ENCODE data around the gene GRAMD1A.

GRAMD1A gene

DNA sequence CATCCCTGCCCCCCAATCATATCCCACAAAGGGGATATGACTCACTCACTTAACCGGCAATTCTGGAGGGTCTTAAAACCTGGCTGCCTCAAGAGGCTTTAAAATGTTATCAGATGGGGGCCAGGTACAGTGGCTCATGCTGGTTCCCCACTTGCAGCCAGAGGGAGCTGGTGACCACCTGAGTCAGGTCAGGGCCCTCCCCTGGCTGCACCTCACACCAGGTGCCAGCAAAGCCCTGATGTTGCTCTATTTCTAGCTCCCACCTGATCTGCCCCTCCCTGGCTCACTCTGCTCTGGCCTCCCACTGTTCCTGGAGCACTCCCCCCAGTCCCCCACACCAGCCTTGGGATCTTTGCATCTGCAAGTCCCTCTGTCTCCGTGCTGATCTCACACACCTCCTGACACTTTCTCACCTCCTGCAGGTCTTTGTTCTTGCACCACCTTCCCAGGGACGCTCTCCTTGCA lies 55.6 kb downstream of the GRAMD1A start:
- DNase-seq (ENCODE audit: low read depth): no peak

DNA sequence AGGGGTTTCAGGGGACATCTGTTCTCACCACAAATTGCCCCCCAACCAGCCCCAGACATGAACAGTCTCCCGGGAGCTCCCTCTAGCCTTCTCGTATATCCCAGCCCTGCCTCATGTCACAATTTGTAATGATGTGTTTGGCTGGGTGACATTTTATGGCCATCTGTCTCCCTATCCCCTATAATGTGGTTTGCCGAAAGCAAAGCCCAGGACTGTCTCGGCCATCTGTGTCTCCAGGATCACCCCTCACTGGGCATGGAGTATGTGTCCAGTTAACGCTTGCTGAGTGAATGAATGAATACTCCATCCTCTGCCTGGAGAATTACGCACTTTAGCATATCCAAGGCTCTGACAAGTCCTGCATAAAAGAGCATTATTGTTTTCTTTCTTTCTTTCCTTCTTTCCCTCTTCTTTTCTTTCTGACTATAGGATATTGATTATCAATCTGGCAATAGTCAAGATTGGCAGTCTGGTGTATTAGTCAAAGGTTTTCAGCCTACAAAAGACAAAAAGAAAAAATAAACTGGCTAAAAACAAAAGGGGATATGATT lies 56.5 kb downstream of the GRAMD1A start:
- no peak for DNase-seq (ENCODE audit: low read depth)

DNA sequence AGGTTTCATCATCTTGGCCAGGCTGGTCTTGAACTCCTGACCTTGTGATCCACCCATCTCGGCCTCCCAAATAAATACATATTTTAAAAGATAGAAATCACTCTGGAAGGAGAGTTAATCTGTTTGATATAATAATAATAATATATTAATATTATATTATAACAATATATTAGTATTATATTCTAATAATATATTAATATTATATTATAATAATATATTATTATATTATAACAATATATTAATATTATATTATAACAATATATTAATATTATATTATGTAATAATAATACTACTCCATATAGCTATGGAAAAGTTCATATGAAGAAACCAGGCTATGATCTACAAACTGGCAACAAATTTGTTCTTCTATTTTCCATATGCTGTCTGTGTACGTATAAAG lies 58.2 kb downstream of the GRAMD1A start:
- DNase-seq (ENCODE audit: low read depth): no peak

DNA sequence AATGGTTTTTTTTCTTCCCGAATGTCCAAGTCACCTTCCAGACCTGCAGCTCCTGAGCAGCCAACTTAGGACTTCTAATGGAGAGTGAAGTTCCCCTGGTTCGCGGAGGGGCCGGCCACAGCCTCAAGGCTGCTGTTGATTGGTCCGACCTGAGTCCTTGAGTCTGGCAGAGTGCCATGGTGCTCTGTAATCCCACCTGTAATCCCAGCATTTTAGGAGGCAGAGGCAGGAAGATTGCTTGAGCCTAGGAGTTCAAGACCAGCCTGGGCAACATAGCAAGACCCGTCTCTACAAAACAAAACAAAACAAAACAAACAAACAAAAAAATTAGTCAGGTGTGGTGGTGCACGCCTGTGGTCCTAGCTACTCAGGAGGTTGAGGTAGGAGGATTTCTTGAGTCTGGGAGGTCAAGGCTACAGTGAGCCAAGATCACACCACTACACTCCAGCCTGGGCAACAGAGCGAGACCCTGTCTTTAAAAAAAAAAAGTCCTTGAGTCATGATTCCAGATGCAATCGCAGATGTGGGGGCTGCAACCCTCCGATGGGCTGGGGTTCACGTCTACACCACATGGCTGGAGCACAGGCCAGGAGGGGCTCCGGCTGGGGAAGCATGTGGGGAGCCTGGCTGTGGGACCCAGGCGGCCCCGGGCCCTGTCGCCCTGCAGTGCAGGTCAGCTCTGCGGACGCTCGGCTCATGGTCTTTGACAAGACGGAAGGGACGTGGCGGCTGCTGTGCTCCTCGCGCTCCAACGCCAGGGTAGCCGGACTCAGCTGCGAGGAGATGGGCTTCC lies 59.1 kb downstream of the GRAMD1A start:
- no peak for DNase-seq (ENCODE audit: low read depth)

DNA sequence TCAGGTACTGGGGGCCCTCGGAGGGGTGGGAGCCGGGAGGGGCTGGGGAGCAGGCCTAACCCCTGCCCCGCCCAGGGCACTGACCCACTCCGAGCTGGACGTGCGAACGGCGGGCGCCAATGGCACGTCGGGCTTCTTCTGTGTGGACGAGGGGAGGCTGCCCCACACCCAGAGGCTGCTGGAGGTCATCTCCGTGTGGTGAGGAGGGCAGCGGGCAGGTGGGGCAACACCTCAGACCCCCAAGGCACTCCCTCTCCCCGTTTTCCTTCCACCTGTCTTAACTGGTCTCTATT lies 59.6 kb downstream of the GRAMD1A start:
- no peak for DNase-seq (ENCODE audit: low read depth)

DNA sequence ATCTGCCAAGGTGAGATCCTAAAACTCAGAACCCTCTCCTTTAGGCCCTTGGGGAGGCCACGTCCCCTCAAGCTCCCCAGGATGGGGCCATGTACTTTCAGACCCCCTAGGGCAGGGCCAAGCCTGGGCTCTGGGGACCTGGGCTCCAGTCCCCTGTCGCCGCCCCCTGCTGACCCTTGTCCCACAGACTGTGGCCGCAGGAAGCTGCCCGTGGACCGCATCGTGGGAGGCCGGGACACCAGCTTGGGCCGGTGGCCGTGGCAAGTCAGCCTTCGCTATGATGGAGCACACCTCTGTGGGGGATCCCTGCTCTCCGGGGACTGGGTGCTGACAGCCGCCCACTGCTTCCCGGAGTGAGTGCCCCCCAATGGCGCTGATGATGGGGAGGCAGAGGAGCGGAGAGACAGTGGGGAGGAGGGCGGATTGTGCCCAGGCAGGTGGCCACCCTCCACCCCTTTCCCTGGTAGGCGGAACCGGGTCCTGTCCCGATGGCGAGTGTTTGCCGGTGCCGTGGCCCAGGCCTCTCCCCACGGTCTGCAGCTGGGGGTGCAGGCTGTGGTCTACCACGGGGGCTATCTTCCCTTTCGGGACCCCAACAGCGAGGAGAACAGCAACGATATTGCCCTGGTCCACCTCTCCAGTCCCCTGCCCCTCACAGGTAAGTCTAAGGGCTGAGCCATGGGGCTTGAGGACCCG lies 60.2 kb downstream of the GRAMD1A start:
- DNase-seq (ENCODE audit: low read depth): no peak

DNA sequence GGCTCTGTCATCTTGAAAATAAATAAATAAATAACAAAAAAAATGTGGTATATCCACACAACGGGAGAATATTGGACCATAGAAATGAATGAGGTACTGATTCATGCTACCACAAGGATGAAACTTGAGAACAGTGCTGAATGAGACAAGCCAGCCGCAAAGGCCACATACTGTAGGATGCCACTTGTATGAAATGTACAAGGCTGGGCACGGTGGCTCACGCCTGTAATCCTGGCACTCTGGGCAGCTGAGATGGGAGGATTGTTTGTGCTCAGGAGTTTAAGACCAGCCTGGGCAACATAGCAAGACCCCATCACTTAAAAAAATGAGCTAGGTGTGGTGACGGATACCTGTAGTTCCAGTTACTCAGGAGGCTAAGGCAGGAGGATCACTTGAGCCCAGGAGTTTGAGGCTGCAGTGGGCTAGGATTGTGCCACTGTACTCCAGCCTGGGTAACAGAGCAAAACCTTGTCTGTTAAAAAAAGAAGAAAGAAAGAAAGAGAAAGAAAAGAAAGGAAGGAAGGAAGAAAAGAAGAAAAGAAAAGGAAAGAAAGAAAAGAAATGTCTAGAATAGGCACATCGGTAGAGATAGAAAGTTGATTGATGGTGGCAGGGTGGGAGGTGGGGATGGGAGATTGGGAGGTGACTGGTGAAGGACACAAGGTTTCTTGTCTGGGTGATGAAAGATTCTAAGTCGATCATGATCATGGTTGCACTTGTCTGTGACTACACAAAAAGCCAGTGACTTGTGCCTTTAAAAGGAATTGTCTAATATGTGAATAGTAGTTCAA lies 61.7 kb downstream of the GRAMD1A start:
- DNase-seq (ENCODE audit: low read depth): no peak

DNA sequence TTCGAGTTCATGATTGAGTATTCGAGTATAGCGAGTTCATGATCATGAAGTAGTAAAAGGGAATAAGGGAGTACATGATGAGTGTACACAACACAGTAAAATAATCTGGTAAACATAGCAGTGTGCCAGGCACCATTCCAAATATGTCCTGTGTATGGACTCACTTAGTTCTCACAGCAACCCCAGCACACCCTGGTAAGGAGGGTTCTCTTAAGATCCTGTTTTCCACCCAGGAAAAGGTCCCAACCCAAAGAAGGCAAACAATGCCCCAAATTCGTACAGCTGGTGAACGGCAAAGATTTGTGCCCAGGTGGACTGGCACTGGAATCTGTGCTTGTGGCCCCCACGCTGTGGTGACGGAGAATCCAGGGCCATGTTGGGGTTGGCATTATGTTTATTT lies 62.8 kb downstream of the GRAMD1A start:
- DNase-seq (ENCODE audit: low read depth): no peak

DNA sequence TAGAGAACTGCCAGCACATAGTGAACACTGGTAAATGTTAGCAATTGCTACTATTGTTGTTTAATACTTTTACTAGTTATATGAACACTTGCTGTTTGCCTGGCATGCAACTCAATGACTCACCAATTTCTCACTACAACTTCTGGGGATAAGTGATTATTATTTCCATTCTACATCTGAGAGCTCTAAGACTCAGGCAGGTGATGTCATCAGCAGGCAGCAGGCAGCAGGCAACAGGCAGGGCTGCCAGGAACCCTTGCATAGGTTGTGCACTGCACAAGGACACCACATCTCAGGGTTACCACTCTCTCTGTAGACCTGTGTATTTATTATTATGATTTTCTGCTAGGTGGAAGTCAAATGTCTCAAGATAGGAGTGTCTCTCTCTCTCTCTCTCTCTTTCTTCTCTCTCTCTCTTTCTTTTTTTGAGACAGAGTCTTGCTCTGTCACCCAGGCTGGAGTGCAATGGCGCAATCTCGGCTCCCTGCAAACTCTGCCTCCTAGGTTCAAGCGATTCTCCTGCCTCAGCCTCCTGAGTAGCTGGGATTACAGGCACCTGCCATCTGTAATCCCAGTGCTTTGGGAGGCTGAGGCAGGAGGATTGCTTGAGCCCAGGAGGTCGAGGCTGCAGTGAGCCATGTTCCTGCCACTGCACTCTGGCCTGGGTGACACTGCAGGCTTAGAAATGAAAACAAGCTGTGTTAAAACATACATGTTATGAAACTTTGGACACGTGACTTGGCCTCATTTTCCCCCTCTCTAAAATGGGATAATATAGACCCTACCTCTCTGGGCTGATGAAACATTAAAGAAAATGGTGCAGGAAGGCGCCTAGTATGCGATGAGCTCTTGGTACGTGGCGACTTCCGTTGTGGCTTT lies 64.1 kb downstream of the GRAMD1A start:
- no peak for DNase-seq (ENCODE audit: low read depth)

DNA sequence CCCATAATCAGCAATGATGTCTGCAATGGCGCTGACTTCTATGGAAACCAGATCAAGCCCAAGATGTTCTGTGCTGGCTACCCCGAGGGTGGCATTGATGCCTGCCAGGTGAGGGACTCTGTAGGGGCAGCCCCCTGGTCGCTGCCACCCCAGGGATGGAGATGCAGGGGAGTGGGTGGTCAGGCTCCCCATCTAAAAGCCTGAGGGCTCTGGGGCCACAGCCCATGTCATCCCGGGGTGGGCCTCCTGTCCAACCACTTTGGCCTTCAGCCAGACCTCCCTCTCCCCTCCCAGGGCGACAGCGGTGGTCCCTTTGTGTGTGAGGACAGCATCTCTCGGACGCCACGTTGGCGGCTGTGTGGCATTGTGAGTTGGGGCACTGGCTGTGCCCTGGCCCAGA lies 65.5 kb downstream of the GRAMD1A start:
- DNase-seq (ENCODE audit: low read depth): no peak

DNA sequence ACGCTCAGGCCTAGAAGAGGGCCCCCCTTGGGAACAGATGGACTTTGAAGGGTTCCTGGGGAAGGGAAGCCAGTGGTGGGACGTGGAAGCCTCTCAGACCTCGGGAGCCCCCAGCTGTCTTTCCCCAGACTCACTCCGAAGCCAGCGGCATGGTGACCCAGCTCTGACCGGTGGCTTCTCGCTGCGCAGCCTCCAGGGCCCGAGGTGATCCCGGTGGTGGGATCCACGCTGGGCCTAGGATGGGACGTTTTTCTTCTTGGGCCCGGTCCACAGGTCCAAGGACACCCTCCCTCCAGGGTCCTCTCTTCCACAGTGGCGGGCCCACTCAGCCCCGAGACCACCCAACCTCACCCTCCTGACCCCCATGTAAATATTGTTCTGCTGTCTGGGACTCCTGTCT lies 66.0 kb downstream of the GRAMD1A start:
- DNase-seq (ENCODE audit: low read depth): no peak

DNA sequence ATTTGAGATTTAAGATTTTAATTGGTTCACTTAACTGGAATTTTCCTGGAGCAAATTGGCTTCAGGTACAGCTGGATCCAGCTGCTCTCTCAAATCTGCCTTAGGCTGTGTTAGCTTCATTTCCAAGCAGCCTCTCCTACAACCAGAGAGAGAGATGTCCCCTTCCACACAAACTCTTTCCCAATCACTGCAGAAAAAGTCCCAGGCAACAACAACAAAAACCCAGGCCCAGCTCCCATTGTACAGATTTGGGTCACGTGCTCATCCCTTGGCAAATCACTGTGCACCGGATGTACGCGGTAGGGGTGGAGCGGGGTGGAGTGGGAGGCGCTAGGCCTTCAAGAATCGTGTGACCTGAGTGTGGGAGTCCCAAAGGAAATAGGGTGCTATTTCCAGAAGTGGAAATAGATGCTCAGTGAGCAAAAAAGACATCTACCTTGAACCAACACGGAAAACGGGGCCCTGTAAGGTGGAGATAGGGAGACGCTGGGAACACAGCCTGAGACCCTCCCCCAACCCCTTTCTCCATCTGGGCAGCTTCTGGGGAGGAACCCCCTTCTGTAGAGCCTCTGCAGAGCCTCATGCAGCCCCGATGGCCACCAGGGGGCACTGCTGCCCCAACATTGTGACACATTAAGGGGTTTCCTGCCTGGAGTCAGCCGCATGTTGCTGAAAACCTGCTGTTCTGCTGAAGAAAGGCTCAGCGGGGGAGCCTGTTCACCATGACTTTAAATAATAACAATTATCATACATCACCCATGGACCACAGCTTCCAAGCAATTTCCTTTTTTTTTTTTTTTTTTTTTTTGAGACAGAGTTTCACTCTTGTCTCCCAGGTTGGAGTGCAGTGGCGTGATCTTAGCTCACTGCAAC lies 66.8 kb downstream of the GRAMD1A start:
- DNase-seq (ENCODE audit: low read depth): peak; percentile 85

DNA sequence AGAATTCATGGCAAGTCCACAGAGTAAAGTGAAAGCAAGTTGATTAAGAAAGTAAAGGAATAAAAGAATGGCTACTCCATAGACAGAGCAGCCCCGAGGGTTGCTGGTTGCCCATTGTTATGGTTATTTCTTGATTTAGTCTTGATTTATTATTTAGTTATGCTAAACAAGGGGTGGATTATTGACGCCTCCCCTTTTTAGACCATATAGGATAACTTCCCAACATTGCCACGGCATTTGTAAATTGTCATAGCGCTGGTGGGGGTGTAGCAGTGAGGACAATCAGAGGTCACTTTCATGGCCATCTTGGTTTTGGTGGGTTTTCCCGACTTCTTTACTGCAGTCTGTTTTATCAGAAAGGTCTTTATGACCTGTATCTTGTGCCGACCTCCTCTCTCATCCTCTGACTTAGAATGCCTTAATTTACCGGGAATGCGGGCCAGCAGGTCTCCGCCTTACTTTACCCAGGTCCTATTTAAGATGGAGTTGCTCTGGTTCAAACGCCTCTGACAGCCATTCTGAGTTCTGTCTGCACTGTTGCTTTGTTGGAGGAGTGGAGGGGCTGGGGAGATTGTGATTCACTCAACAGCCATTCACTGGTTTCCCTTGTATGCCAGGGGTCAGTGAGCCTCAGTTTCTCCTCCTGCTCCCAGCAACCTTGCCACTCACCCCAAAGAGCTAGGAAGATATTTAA lies 69.0 kb downstream of the GRAMD1A start:
- no peak for DNase-seq (ENCODE audit: low read depth)

DNA sequence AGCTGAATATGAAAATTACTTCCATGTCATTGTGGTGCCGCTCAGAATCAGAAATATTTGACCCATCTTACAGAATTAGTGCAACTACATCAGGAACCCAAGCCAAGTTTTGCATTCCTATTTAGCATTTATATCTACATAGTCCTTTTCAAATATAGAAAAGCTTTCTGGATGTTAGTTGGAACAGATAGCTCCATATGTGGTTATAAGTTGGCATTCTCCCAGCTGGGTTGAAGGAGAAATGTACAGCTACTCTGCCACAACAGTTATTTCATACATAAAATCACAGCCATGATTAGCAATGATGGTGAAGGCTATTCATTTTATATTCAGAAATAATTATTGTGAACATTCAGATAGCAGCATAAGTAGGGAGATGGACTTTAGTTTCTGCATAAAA lies 69.6 kb downstream of the GRAMD1A start:
- no peak for DNase-seq (ENCODE audit: low read depth)

DNA sequence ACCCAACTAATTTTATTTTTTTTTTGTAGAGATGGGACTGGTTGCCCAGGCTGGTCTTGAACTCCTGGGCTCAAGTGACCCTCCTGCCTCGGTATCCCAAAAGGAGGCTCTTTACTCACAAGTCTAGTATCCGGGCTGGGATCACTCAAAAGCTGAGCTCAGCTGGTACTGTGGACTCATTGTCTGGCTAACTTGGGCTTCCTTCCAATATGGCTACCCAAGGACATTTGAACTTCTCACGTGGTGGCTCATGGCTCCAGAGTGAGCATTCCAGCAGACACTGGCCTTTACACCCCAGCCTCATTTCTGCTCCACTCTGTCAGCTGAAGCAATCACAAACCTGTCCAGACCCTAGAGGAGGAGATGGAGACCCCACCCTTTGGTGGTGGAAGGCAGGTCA lies 70.3 kb downstream of the GRAMD1A start:
- no peak for DNase-seq (ENCODE audit: low read depth)

DNA sequence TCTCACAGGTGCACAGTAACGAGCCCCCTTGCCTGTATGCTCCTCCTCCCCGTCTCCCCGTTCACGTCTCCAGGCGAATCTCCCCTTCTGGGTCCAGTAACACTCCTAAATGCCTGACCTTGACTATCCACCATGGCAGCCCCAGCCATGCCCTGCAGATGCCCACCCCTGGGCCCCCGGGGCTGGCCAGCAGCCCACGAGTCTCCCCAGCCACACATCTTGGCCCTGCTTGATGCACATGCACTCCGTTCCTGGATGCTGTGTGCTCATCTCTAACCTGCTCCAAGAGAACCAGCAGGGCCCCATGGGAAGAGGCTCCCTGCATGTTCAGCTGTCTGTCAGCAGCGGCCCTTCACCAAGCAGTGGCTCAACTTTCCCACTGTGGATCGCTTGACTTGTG lies 73.4 kb downstream of the GRAMD1A start:
- DNase-seq (ENCODE audit: low read depth): no peak

DNA sequence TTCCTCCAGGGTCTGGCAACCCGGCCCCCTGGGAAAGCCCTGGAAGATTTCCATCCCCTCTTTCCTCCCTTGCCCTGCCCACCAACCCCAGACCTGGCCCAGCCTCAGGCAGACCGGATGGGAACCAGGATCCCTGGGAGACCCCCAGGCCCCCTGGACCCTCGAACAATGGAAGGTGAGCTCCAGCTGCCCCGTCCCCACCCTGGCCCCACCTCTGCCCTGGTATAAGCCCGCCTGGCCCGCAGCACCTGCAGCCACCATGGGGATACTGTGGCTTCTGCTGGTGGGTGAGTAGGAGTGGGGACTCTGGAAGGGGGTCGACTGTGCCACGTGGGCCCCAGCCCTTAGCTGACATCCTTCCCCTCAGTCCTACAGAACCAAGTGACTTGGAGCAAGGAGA lies 73.8 kb downstream of the GRAMD1A start:
- no peak for DNase-seq (ENCODE audit: low read depth)

DNA sequence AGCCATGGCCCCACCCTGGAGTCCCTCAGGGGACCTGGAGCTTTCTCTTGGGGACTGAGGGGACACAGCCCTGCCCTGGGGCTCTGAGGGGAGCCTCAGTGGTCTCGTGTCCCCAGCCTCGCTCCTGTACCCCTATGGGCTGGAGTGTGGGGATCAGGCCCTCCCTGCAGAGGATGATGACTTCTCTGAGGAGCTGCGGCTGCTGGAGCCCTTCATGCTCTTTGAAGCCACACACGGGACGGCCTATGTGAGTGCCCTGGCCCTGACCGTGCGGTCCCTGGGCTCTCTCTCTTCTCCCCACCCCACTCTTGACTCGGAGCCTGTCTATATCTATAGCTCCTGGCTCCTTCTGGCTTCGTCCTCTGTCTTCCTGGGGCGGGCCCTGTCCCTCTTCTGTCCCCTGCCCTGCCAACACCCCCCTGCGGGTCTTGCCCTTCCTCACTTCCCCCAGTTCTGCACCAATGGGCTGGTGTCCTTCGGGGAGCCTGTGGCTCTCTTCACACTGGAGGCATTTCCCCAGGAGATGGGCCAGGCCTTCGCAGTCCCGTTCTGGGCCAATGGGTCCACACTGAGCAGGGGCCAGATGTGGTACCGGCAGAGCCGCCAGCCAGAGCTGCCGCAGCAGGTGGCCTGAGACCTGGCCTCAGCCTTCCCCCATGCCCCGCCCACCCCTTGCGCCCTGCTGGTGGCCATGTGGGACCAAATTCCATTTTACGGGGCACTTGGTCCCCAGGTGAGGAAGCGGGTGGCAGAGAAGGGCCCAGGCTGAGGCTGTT lies 74.5 kb downstream of the GRAMD1A start:
- DNase-seq (ENCODE audit: low read depth): no peak

All from stimulated activated CD8-positive, alpha-beta memory T cell treated with anti-CD3 and anti-CD28 coated beads, Interleukin-4, amount 100 ng/mL, for 24 hours (primary cell).